K562 (cell line): ENCODE results near the gene RNF44. TPM values are rescaled to one million over a fixed set of nuclear protein-coding genes. Genes with fewer than 3 reads are reported as not detected.

Experiments
- AFF4 ChIP-seq: sonication (generic); formaldehyde crosslinking; IDR thresholded peaks from 2 replicates; pipeline ENCODE4 v1.8.0; 2023; ENCODE audit warnings: mild to moderate bottlenecking, missing genetic modification reagents
- GATAD2B ChIP-seq: fragments of 450-650 bp; IDR thresholded peaks from 2 replicates; pipeline ENCODE4 v1.6.1; 2017; ENCODE audit warnings: mild to moderate bottlenecking, borderline replicate concordance
- HDAC2 ChIP-seq: fragments of 450-650 bp; IDR thresholded peaks from 2 replicates; pipeline ENCODE4 v1.6.1; 2016; ENCODE audit warnings: mild to moderate bottlenecking
- HDAC6 ChIP-seq: IDR thresholded peaks from 2 replicates; pipeline ENCODE4 v1.6.1; 2012; ENCODE audit warnings: low read depth, mild to moderate bottlenecking, control low read depth, inconsistent platforms, low read length, moderate library complexity
- MTA3 ChIP-seq: fragments of 450-650 bp; formaldehyde crosslinking; IDR thresholded peaks from 2 replicates; pipeline ENCODE4 v1.6.1; 2017; ENCODE audit warnings: mild to moderate bottlenecking, borderline replicate concordance
- NR2C1 ChIP-seq, 2 experiments: fragments of 450-650 bp; IDR thresholded peaks; 2 replicates each; pipeline ENCODE4 v1.6.1; 2017; ENCODE audit warnings: mild to moderate bottlenecking in 2 of 2, antibody characterized with exemption in 1 of 2, inconsistent platforms in 1 of 2, missing compliant biosample characterization in 1 of 2, missing genetic modification characterization in 1 of 2
- RFX1 ChIP-seq: fragments of 450-650 bp; IDR thresholded peaks from 2 replicates; pipeline ENCODE4 v1.6.1; 2016; ENCODE audit warnings: mild to moderate bottlenecking, moderate library complexity
- SMAD4 ChIP-seq: fragments of 250-450 bp; sonication (Bioruptor Pico); conservative IDR thresholded peaks from 2 replicates; pipeline ENCODE4 v1.8.0; 2021; ENCODE audit warnings: inconsistent platforms, mild to moderate bottlenecking, moderate library complexity
- SPI1 ChIP-seq: IDR thresholded peaks from 2 replicates; pipeline ENCODE4 v1.6.1; 2011; ENCODE audit warnings: low read depth, low read length, control low read depth, borderline replicate concordance
- TAF1 ChIP-seq: IDR thresholded peaks from 2 replicates; pipeline ENCODE4 v1.6.1; 2011; ENCODE audit warnings: mild to moderate bottlenecking, low read length, moderate library complexity; ENCODE audit not compliant: insufficient read depth, control insufficient read depth, severe bottlenecking; ENCODE audit errors: extremely low read depth
- TOE1 ChIP-seq, 2 experiments: fragments of 450-650 bp in 1 of 2; sonication (generic) in 1 of 2; formaldehyde crosslinking in 1 of 2; IDR thresholded peaks; 2 replicates each; pipeline versions ENCODE4 v1.7.1 to v1.8.0; 2016 to 2022; ENCODE audit warnings: borderline replicate concordance in 2 of 2, mild to moderate bottlenecking in 2 of 2, antibody characterized with exemption in 1 of 2, inconsistent platforms in 1 of 2, low read depth in 1 of 2, missing genetic modification reagents in 1 of 2, moderate library complexity in 1 of 2
- XRCC3 ChIP-seq: fragments of 450-650 bp; IDR thresholded peaks from 2 replicates; pipeline ENCODE4 v1.6.1; 2017; ENCODE audit warnings: mild to moderate bottlenecking, moderate library complexity
- ZNF253 ChIP-seq: fragments of 250-450 bp; sonication (Bioruptor Pico); conservative IDR thresholded peaks from 2 replicates; pipeline ENCODE4 v1.6.1; 2021; ENCODE audit warnings: mild to moderate bottlenecking
- ZNF740 ChIP-seq, 3 experiments: fragments of 200-800 bp in 1 of 3; sonication (Bioruptor generic) in 1 of 3; sonication (generic) in 1 of 3; formaldehyde crosslinking in 1 of 3; IDR thresholded peaks; 2 replicates each; pipeline versions ENCODE4 v1.6.1 to v1.8.0; 2016 to 2022; ENCODE audit warnings: mild to moderate bottlenecking in 2 of 3, missing compliant biosample characterization in 2 of 3, missing genetic modification characterization in 2 of 3, missing genetic modification reagents in 1 of 3
- polyA plus RNA-seq, 8 experiments: library from polyadenylated mRNA; depleted of rRNA in 4 of 8; stranded (reverse) in 5 of 8; unstranded in 3 of 8; fragments of >200 nt; fragmentation: Nextera tagmentation in 2 of 8; fragmentation: Illumina TruSeq in 1 of 8; extraction: Ambion mirVana in 2 of 8; extraction: Trizol in 1 of 8; gene quantifications; 2 replicates each; pipeline versions ENCODE4 v1.2.1 to v1.2.3, GENCODE V29; 2011 to 2014; ENCODE audit warnings: inconsistent platforms in 1 of 8, missing spikeins in 1 of 8
- total RNA-seq, 7 experiments: library from RNA; depleted of rRNA in 6 of 7; stranded (reverse); fragments of >200 nt in 6 of 7; fragmentation: Illumina TruSeq in 2 of 7; extraction: Trizol in 2 of 7; gene quantifications; 2 replicates each; pipeline versions ENCODE4 v1.2.1 to v1.2.3, GENCODE V29; 2011 to 2021; ENCODE audit warnings: low replicate concordance in 1 of 7
- TF ChIP-seq, protein P1 (sequence below): fragments of 250-450 bp; sonication (Bioruptor Pico); IDR thresholded peaks from 2 replicates; pipeline ENCODE4 v1.9.0; 2021; ENCODE audit warnings: mild to moderate bottlenecking, inconsistent platforms
- TF ChIP-seq, protein P2 (sequence below): fragments of 250-450 bp; sonication (Bioruptor Pico); IDR thresholded peaks from 2 replicates; pipeline ENCODE4 v1.8.0; 2022; ENCODE audit warnings: inconsistent platforms

Gene RNF44
- total and polyA plus RNA-seq, 9 of the 15 experiments (the other 6 are each of a cell fraction or from before 2014, with no cell fraction given): 1.6 to 82.6 (median 7.4) TPM

- no peak; the same call in 1 of the 2 replicates for TF ChIP-seq AFF4 (CRISPR knock-in tag)
- peak; percentile 71 for TF ChIP-seq SPI1
- TF ChIP-seq XRCC3: no peak
- no peak for TF ChIP-seq HDAC2
- no peak for TF ChIP-seq HDAC6
- no peak for TF ChIP-seq MTA3
- no peak; the same call in 1 of the 2 replicates for TF ChIP-seq TOE1 (IDR thresholded peaks at IDR 0.05; ENCODE audit: borderline replicate concordance)
- no peak for TF ChIP-seq TOE1 (CRISPR knock-in tag; IDR thresholded peaks at IDR 0.05; ENCODE audit: borderline replicate concordance, low read depth)
- TF ChIP-seq NR2C1 (IDR thresholded peaks at IDR 0.05): no peak
- TF ChIP-seq NR2C1 (tag; IDR thresholded peaks at IDR 0.05): no peak
- TF ChIP-seq, protein P1, sequence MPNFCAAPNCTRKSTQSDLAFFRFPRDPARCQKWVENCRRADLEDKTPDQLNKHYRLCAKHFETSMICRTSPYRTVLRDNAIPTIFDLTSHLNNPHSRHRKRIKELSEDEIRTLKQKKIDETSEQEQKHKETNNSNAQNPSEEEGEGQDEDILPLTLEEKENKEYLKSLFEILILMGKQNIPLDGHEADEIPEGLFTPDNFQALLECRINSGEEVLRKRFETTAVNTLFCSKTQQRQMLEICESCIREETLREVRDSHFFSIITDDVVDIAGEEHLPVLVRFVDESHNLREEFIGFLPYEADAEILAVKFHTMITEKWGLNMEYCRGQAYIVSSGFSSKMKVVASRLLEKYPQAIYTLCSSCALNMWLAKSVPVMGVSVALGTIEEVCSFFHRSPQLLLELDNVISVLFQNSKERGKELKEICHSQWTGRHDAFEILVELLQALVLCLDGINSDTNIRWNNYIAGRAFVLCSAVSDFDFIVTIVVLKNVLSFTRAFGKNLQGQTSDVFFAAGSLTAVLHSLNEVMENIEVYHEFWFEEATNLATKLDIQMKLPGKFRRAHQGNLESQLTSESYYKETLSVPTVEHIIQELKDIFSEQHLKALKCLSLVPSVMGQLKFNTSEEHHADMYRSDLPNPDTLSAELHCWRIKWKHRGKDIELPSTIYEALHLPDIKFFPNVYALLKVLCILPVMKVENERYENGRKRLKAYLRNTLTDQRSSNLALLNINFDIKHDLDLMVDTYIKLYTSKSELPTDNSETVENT (CRISPR knock-in tag): no peak
- TF ChIP-seq SMAD4 (CRISPR knock-in tag): 0 out of 2 replicates have a peak, but pooled peaks have one; percentile 26
- peak; percentile 60 for TF ChIP-seq TAF1
- TF ChIP-seq GATAD2B: no peak
- no peak for TF ChIP-seq ZNF253 (CRISPR knock-in tag)
- no peak; the same call in 1 of the 2 replicates for TF ChIP-seq ZNF740 (CRISPR knock-in tag; IDR thresholded peaks at IDR 0.05)
- TF ChIP-seq ZNF740 (tag; IDR thresholded peaks at IDR 0.05): no peak
- TF ChIP-seq, protein P2, sequence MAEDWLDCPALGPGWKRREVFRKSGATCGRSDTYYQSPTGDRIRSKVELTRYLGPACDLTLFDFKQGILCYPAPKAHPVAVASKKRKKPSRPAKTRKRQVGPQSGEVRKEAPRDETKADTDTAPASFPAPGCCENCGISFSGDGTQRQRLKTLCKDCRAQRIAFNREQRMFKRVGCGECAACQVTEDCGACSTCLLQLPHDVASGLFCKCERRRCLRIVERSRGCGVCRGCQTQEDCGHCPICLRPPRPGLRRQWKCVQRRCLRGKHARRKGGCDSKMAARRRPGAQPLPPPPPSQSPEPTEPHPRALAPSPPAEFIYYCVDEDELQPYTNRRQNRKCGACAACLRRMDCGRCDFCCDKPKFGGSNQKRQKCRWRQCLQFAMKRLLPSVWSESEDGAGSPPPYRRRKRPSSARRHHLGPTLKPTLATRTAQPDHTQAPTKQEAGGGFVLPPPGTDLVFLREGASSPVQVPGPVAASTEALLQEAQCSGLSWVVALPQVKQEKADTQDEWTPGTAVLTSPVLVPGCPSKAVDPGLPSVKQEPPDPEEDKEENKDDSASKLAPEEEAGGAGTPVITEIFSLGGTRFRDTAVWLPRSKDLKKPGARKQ: no peak
- TF ChIP-seq RFX1: no peak
Measured at GRCh38 chr5:176536132-176536901, 885 bp downstream of the RNF44 start (continued).
